HG02623 (cell line): ENCODE measurements around the gene UBASH3B.

Experiments used
- ATAC-seq: cut with Tn5 transposase; IDR thresholded peaks from one replicate; pipeline ENCODE4 v1.9.1; 2021; ENCODE audit warnings: moderate library complexity; ENCODE audit not compliant: unreplicated experiment

The UBASH3B gene

DNA sequence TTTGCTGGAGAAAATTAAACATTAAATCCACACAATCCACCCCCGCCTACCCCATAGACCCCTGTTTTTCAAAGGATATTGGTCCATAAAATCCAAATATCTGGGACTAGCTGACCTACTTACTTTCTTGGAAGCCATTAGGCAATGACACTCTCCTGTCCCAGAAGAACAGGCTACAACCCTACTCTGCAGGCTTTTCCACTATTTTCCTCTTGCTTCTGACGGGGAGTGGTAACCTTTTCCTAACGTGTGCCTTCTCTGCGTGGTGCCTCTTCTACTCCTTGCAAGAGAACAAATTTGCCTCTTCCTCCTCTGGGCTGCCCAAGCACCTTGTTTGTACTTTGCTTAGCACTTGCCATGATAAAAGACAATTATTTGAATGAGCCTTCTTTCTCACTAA, 51.6 kb downstream of the UBASH3B start:
- no peak for ATAC-seq

DNA sequence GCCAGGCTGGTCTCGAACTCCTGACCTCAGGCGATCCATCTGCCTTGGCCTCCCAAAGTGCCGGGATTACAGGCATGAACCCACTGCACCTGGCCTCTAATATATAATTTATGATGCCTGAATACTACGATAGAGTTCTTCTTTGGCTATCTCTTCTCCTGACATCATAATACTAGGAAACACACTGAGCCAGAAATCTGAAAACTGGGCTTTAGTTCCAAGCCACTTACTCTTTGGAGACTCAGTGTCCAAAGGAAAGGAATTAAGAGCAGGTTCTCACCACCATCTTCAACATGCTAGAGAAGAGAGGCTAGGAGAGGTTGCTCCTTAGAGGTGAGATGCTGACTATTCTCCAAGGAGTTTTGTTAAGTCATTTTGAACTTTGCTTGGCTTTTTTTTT, 52.4 kb downstream of the UBASH3B start:
- ATAC-seq = no peak

DNA sequence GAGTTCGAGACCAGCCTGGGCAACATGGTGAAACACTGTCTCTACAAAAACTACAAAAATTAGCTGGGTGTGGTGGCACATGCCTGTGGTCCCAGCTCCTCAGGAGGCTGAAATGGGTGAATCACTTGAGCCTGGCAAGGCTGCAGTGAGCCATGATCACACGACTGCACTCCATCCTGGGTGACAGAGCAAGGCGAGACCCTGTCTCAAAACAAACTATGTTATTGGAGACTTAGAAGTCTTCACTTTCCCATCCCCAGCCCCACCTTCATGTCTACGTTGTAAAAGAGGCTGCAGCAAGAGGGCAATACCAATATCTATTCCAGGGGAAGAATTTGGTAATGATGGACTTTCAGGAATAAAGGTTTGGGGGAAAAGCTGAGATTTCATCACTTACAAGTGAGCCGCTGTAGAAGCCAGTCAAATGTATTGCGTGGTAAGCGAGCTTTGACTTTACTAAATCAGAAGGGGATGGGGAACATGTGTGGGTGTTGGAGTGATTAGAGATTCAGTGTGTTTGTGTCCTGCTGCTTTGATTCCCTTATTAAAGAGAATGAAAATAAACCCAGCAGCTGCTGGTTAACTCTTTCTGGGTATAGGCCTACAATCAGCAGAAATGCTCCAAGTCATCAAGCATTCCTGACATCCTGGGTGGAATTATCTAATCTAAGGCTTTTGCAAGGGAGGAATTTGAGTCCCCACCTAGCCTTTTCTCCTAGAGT, 53.7 kb downstream of the UBASH3B start:
- ATAC-seq = no peak

DNA sequence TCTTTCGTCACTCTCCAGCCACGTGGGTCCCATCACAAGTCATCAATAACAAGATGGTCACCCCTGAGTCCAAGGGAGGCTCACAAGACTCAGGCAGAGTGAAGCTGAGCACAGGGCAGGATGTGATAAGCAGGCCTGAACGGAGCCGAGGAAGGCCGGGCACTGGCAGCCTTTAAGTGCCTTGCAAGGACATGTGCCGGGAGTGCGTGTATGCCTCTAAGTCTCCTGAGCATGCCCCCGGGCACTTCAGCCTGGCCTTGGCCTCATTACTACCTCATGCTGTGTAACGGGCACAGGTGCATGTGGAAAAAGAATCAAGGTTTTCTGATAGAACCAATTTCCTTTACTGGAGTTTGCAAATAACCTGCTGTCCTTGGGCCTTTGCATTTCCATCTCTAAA, 55.8 kb downstream of the UBASH3B start:
- no peak for ATAC-seq

DNA sequence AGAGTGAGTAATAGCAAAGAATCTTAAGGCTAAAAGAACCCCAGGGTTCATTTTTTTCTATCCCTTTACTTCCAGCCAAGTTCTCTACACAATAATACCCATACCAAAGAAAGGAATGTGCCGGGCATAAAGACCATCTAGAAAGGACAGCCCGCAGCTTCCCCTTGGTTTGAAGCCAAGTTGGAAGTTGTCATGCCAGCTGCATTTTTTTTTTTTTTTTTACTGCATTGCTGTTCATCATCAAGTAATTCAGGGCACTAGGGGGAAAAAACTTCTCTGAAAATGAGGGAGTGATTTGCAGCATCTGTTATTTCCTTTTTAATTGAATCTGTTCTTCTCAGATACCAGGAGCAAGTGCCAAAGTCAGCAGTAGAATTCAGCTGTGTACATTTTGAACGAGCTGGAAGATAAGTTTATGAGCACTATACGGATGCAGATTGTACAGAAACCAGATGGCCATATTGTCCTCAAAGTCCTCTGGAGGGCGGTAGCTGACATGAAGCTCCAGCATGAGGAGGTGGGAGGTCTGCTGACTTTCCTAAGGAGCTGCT, 56.4 kb downstream of the UBASH3B start:
- ATAC-seq = no peak

DNA sequence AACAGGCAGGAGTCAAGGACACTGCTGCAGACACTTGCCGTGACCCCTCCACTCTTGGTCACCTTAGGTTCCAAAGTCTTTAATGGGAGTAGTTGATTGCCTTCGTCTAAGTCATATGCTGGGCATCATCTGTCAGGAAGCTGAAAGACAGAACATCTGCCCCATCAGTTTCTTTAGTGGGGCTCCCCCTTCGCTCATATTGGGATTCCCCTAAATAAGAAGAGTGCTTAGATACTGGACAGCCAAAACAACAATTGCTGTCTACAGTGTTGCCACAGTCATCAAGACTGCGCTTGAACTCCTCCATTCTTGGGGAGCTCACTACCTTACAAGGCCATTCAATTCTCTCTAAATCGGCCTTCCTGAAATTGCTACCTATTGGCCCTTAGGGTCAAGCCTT, 58.5 kb downstream of the UBASH3B start:
- no peak for ATAC-seq

DNA sequence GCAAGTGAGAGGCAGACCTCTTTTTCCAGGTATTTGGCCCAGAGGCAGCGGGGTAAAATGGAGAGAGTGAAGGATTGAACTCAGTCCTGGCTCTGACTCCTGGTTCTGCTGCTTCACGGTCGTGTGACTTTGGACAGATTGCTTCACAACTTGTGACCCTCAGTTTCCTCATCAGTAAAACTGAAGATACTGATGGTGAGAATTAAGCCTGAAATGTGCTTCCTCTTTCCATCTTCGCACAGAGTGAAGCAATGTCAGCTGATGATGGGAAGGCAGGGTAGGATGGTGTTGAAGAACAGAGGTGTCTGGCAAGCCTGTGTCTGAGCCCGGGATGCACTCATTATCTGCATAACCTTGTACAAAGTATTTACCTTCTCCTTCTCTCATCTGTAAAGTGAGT, 59.0 kb downstream of the UBASH3B start:
- no peak for ATAC-seq

DNA sequence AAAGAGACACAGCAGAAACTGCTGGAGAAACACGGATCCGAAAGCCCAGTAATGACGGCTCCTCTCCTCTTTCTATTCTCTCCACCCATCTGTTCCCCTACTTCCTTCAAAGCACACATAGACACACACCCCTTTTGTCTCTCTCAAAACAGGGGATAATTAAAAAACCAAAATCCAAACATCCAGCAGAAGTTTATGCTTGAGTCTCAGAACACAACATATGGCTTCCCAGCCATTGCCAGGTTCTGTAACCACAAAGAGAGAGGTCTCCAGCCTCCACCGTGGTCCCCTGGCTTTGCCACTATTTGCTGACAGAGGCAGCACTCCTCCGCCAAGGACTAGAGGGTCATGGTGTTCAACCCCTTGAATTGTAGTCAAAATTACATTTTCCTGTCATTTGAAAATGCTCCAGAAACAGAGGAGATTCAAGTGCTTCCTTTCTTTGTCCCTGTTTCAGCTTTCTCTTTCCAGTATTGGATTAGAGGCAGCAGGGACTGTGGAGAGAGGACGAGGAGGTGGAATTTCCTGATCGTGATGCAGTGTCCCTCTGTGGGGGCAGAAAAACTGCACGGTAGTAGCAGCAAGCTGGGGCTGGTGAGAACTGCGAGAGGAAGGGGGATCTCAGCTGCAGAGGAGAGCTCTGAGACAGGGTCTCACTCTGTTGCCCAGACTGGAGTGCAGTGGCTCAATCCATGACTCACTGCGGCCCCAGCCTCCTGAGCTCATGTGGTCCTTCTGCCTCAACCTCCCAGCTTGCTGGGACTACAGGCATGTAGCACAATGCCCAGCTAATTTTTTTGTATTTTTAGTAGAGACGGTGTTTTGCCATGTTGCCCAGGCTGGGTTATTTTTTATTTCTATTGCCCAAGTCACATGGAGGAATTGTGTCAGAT, 60.3 kb downstream of the UBASH3B start:
- no peak for ATAC-seq

DNA sequence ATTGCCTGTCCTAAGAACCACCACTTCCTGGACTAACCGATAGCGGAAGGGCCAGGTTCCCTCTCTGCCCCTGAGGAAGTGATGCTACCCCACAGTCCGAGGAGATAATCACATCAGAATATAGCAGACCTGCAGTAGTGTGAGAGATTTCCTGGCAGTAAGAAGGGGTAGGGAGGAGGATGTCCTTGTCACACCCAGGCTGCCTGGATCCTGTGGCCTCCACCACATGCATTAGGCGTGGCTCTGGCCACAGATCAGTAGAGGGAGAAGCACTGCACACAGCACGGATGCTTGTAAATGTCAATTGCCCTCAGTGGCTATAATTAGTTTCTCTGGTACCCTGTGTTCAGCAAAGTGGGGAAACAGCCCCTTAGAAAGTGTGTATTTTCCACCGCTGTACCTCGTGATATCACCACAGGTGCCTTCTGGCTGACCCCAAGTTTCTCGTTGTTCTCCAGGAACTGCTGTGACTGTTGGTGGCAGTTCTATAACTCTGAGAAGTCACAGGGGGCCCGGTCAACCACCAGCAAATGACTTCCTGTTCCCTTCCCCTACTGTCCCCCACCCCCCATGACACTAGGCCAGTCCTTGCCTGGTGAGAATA, 61.8 kb downstream of the UBASH3B start:
- ATAC-seq = peak; percentile 77

DNA sequence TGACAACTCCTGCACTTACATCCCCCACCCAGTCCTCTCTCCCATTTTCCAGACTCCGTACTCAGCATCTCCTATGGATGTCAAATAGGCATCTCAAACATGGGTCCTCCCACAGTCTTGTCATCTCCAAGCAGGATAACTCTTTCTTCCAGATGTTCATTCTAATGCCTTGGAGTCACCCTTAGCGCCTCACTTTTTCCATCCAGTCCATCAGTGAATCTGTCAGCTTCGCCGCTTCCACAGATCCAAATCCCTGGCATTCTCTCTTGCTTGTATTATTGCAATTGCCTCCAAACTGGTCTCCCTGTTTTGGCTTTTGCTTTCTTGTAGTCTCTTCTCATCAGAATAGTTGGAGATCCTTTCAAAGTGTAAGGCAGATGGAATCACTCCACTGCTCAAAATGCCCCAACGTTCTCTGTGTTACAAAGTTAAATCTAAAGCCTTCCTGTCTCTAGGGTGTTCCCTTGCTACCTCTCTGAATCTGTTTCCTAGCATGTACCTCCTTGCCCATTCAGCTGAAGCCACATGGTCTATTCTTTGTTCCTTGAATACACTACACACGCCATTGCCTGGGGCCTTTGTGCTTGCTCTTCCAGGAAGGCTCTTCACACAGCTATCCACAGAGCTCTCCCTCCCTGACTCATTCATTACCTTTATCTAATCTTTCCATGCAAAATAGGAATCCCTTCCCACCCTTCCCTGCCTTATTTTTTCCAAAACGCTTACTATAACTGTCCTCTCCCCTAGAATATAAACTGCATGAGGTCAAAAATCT, 64.8 kb downstream of the UBASH3B start:
- ATAC-seq = no peak

DNA sequence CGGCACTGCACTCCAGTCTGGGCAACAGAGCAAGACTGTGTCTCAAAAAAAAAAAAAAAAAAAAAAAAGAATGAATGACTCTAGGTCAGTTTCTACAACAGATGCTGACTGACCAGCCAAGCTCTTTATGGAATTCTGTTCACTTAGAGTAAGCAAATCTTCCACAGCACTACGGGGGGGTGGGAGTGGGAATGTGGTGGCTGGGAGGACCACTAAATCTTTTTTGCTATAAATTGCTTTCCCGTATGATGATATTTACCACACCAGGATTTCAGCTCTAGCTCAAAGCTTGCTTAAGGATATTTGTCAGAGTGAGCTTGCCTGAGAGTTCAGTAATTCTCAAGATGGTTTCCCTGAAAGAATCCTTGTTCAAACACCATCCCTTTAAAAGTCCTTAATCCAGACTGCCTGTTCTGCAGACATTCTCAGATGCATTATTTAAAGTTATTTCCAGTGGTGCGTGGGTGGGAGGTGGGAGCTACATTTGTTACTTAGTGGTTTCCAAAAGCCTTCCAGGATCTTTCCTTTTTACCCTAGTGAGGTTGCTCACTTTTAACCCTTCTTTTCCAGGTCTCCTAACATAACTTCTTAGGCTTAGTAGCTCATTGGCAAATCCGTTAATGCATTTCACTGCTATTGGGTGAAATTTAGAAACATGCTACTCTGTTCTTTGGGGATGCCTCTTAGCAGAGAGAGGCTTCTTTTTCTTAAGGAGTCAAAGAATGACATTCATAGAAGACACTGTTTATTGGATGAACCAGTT, 65.9 kb downstream of the UBASH3B start:
- ATAC-seq = no peak

DNA sequence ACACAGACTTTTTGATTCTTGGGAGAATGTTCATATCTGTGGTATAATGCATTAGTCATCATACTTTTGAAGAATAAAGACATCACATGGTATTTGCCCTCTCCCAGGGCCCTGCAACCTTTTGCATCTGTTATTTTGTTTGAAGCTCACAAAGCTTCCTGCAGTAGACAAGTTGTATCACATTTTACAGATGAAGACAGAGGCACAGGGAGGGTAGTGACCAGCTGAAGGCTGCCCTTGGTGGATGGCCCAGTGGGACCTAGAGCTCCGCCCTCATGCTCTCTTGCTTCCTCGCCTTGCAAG, 66.4 kb downstream of the UBASH3B start:
- no peak for ATAC-seq

DNA sequence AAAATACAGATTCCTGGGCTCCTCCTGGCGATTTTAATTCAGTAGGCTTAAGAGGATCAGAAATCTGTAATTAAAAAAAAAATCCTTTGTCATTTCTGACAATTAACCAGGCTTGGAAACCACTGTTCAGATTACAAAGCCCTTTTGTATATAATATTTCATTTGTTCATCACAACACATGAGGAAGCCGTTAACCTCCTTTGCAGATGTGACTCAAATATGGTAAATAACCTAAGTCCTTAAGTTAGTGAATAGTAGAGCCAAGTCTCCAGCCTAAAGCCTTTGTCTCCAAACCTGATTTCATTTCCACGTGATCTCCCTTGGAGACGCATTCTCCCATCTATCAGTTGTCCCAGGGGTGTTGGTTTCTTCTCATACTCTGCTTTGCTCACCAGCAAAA, 67.6 kb downstream of the UBASH3B start:
- ATAC-seq = no peak

DNA sequence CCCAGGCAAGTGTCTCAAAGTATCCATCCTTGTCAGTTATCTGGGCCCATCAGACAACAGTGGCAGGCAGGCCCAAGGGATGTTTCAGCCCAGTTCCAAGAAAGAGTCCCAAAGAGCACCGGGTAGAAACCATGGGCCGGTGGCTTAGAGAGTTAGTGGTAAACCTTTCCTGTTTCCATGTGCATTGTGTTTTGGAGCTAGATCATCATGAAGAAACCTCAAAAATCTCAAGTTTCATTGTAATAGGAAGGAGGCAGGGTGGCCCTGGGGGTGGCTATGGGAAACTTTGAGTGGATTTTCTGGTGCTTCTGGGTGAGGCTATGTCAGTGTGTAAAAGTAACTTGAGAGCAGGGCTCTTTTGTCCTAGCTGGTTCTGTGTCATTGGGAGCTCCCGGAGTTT, 68.1 kb downstream of the UBASH3B start:
- ATAC-seq = no peak

DNA sequence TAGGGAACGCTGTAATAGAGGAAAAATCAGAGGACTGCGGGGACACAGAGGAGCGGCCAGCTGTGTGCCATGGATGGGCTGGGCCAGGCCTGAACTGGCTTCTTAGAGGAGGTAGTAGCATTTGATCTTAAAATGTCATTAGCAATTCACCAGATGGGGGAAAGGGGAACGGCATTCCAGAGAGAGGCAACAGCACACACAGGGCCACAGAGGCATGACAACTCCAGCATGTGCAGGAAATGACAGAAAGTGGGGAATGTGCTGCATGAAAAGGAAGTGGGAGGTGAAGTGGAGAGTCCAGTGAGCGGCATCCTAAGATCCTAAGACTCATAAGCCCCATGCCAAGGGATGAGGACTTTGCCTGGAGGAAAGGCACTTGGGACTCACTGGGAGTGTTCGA, 69.0 kb downstream of the UBASH3B start:
- ATAC-seq = no peak

DNA sequence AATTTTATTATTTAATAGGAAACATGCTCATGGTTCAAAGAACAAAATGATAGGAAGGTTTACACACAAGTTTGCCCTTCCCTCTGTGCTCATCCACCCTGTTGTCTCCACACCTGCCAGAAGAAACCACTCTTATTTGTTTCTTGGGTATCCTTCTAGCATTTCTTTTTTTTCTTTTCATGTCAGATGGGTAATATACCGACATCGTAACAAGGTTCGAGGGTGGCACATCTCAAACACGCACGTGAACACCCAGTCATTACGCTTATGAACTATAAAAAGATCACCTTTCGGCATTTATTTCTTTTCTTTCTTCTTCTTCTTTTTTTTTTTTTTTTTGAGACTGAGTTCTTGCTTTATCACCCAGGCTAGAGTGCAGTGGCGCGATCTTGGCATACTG, 70.5 kb downstream of the UBASH3B start:
- ATAC-seq = no peak

DNA sequence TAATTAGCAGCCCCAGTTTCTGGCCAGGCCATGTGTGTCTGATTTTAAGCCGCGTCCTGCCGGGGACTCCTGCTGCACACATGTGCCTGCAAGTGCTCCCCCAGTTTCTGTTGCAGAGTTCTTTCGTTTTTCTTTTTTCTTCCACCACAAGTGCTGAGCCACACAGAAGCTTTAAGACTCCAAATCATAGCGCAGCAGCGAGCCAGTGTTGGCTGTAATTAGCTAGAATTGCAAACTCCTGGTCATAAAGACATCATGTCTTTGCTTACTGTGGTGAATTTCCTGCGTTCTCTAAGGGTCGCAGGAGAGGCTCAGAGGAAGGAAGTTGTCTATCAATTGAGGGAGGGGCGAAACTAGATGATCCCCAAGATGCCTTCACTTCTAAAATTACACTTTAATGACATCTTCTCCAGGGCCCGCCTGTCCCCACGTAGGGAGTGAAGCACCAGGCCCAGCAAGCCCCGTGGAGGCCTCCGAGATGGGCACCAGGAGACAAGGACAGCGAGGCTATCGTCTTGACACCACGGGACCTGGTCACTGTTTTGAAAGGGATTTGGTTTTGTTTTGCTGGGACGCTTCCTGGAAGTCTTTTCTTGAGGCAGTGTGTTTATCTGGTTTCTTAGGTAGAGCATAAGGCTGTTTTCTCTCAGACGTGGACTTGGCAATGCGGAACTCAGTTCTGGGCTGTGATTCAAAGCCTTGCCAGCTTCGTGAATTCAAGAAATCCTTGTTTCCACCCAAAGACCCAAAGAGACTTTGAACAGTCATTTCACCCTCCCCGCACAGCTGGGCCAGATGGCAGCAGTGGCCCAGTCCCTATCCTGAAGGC, 71.8 kb downstream of the UBASH3B start:
- peak; percentile 83 for ATAC-seq

DNA sequence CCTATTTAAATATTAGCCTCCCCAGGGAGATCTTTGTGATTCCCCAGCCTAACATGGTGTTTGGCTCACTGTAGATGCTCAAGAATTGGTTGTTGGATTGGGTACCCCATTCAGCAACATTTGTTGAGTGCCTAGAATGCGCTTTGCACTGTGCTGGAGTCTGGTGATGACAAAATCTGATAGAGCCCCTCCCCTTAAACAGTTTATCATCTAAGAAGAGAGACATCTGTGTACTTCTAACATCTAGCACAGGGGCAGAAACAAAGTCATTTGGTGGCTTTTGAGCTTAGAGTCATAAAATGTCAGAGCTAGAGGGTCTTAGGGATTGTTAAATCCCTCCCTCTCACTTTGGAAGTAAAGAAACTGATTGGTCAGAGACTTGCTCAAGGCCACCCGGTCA, 73.0 kb downstream of the UBASH3B start:
- ATAC-seq = no peak

DNA sequence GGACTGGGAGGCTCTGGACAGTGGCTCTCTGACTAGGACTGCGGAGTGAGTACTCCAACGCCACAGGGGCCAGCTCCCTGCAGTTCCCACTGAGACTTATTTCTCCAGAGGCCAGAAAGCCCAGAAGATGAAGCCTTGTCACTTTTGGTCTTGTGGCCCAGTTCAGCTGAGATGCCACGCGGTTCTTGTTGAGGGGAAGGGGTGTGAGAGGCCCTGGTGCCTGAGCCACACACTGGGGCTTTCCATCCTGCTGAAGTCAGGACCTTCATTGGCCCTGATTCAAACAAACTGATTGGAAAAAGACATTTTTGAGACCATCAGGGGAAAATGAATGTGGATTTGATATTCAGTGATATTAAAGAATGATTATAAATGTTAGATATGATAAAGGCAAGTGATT, 73.6 kb downstream of the UBASH3B start:
- ATAC-seq = no peak
